Astrocyte (in vitro differentiated cells and primary cell): ENCODE results near the gene STK32B. TPM values are rescaled to one million over a fixed set of nuclear protein-coding genes. Genes with fewer than 3 reads are reported as not detected.

ENCODE experiments used
- DNase-seq: peaks from one replicate; pipeline ENCODE4 v3.0.0-alpha.2; 2010; ENCODE audit warnings: low read depth
- FAIRE-seq: peaks from 2 replicates; lab custom pipeline; 2011; peaks lifted over from hg19 to GRCh38; lab: Jason Lieb, UNC
- H2AFZ ChIP-seq: 2 replicates; pipeline ENCODE4 v1.6.0; 2012; ENCODE audit warnings: low read depth, low read length, inconsistent platforms
- H3K27ac ChIP-seq: 2 replicates; pipeline ENCODE4 v1.5.1; 2011; ENCODE audit warnings: low read depth, low read length, inconsistent platforms
- H3K27me3 ChIP-seq: 2 replicates; pipeline ENCODE4 v1.6.0; 2011; ENCODE audit warnings: low read length, inconsistent platforms; ENCODE audit not compliant: insufficient read depth
- H3K36me3 ChIP-seq: 2 replicates; pipeline ENCODE4 v1.5.1; 2011; ENCODE audit warnings: low read length, inconsistent platforms; ENCODE audit not compliant: insufficient read depth
- H3K4me1 ChIP-seq: 2 replicates; pipeline ENCODE4 v1.5.1; 2011; ENCODE audit warnings: low read length, inconsistent platforms; ENCODE audit not compliant: insufficient read depth
- H3K4me2 ChIP-seq: 2 replicates; pipeline ENCODE4 v1.6.0; 2012; ENCODE audit warnings: low read length, inconsistent platforms
- H3K4me3 ChIP-seq: 2 replicates; pipeline ENCODE4 v1.5.1; 2011; ENCODE audit warnings: low read depth, mild to moderate bottlenecking, low read length, inconsistent platforms; ENCODE audit not compliant: insufficient read depth
- H3K79me2 ChIP-seq: 2 replicates; pipeline ENCODE4 v1.6.0; 2012; ENCODE audit warnings: mild to moderate bottlenecking, low read length, inconsistent platforms; ENCODE audit not compliant: insufficient read depth
- H3K9ac ChIP-seq: 2 replicates; pipeline ENCODE4 v1.6.0; 2012; ENCODE audit warnings: mild to moderate bottlenecking, low read length, inconsistent platforms
- H3K9me3 ChIP-seq: 2 replicates; pipeline ENCODE4 v1.5.1; 2012; ENCODE audit warnings: low read depth, mild to moderate bottlenecking, low read length, inconsistent platforms; ENCODE audit not compliant: insufficient read depth
- H4K20me1 ChIP-seq: 2 replicates; pipeline ENCODE4 v1.6.0; 2012; ENCODE audit warnings: low read length, inconsistent platforms; ENCODE audit not compliant: insufficient read depth
- H3K27ac Mint-ChIP-seq: one replicate; pipeline ENCODE4 v1.8.0; 2021; ENCODE audit warnings: mild to moderate bottlenecking, mixed read lengths; ENCODE audit not compliant: unreplicated experiment
- H3K27me3 Mint-ChIP-seq: one replicate; pipeline ENCODE4 v1.8.0; 2021; ENCODE audit warnings: low read depth, mixed read lengths; ENCODE audit not compliant: unreplicated experiment
- H3K36me3 Mint-ChIP-seq: one replicate; pipeline ENCODE4 v1.8.0; 2021; ENCODE audit warnings: low read depth, mixed read lengths; ENCODE audit not compliant: unreplicated experiment
- H3K4me1 Mint-ChIP-seq: one replicate; pipeline ENCODE4 v1.8.0; 2021; ENCODE audit warnings: low read depth, mixed read lengths; ENCODE audit not compliant: unreplicated experiment
- H3K4me3 Mint-ChIP-seq: one replicate; pipeline ENCODE4 v1.8.0; 2021; ENCODE audit warnings: mild to moderate bottlenecking, moderate library complexity, mixed read lengths; ENCODE audit not compliant: unreplicated experiment
- H3K9me3 Mint-ChIP-seq: one replicate; pipeline ENCODE4 v1.8.0; 2021; ENCODE audit warnings: mild to moderate bottlenecking, mixed read lengths; ENCODE audit not compliant: unreplicated experiment
- EZH2 ChIP-seq: IDR thresholded peaks from 2 replicates; pipeline ENCODE4 v1.6.1; 2012; ENCODE audit warnings: mild to moderate bottlenecking, low read length, inconsistent platforms; ENCODE audit not compliant: insufficient read depth
- total RNA-seq: library from RNA; stranded (reverse); gene quantifications from 2 replicates; pipeline ENCODE4 v1.2.1, GENCODE V29; 2021
- TF ChIP-seq, protein P1 (sequence below): IDR thresholded peaks from 2 replicates; pipeline ENCODE4 v1.5.1; 2011; ENCODE audit warnings: low read depth, mild to moderate bottlenecking, inconsistent platforms, low read length, moderate library complexity; ENCODE audit not compliant: insufficient read depth

STK32B gene
- total RNA-seq, 1 donor from 2014 or later, result 2.9 TPM

DNA sequence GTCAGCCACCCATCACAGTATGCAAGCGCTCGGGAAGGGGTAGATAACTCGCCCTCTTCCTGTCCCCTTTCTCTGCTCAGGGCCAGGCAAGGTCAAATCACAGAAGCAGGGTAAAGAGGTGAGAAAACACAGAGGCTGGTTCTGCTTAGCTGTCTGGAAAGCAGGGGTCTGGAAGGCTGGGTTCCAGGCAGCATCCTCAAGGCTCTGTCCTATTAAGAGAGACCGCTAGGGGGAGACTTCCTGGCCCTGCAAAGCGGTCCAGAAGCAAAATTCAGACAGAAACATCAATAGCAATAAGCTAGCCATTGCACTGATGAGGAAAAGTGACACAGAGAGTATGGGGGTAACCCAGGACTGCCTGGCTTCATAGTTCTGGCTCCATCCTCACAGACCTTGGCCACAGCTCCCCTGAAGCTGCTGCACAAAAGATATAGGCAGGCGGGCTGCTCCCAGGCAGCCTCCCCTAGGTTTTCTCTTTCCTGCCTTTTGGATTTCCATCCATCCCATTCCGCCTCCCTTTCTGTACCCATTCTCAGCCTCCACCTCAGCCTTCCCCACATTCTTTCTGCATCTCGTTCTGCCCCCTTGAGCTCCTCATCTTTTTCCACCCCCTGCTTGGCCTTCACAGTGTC, 348.6 kb downstream of the STK32B start:
- Histone ChIP-seq H3K4me2 (no peak overlapping the region), H4K20me1 (no peaks in the 10 kb centered on the region), H3K4me3 (no peak overlapping the region), H3K9me3 (peaks cover 9% of the 10 kb centered on the region), H3K27ac (no peak overlapping the region), H3K36me3 (no peaks in the 10 kb centered on the region), H3K27me3 (no peaks in the 10 kb centered on the region), H2AFZ (no peak overlapping the region), H3K9ac (no peak overlapping the region), H3K79me2 (no peaks in the 10 kb centered on the region), H3K4me1 (no peaks in the 10 kb centered on the region)
- FAIRE-seq (no peak), DNase-seq (no peak)
- Mint-ChIP-seq H3K4me1 (peaks cover 3% of the 10 kb centered on the region), H3K9me3 (peaks cover 11% of the 10 kb centered on the region), H3K4me3 (no peak overlapping the region), H3K27ac (no peak overlapping the region), H3K36me3 (peaks cover 8% of the 10 kb centered on the region), H3K27me3 (peaks cover 8% of the 10 kb centered on the region)
- TF ChIP-seq, protein P1, sequence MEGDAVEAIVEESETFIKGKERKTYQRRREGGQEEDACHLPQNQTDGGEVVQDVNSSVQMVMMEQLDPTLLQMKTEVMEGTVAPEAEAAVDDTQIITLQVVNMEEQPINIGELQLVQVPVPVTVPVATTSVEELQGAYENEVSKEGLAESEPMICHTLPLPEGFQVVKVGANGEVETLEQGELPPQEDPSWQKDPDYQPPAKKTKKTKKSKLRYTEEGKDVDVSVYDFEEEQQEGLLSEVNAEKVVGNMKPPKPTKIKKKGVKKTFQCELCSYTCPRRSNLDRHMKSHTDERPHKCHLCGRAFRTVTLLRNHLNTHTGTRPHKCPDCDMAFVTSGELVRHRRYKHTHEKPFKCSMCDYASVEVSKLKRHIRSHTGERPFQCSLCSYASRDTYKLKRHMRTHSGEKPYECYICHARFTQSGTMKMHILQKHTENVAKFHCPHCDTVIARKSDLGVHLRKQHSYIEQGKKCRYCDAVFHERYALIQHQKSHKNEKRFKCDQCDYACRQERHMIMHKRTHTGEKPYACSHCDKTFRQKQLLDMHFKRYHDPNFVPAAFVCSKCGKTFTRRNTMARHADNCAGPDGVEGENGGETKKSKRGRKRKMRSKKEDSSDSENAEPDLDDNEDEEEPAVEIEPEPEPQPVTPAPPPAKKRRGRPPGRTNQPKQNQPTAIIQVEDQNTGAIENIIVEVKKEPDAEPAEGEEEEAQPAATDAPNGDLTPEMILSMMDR, result peak; percentile 82
- no peak for TF ChIP-seq EZH2

DNA sequence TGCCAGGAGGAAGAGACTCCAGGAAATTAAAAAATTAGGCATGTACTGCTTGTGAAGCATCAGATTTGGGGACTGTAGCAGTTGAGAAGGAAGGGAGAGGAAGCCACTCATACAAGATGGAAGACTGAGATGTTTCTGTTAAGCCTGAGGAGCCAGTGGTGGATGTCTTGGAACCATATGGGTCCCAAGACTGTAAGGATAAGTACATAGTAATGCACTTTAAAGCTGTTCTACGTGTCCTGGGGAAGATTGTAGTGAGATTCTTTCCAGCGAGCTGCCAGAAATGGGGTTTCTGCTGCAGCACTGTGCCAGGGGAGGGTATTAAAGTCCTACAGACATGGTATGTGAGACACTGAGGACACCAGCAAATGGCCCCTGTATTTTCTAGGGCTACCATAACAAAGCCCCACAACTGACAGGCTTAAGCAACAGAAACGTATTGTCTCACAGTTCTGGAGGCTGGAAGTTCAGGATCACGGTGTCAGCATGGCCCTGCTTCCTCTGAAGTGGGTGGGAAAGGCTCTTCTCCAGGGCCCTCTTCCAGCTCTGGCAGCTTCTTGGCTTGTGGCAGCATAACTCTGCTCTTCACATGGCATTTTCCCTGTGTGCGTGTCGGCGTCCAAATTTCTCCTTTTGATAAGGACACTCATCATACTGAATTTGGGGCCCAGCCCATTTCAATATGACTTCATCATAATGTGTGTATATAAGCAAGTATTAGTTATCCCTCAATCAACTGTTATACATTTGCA, 352.6 kb downstream of the STK32B start:
- Histone ChIP-seq H4K20me1 (no peaks in the 10 kb centered on the region), H3K27me3 (no peaks in the 10 kb centered on the region), H3K36me3 (no peaks in the 10 kb centered on the region), H3K4me3 (no peak overlapping the region), H3K4me1 (no peaks in the 10 kb centered on the region), H3K79me2 (no peaks in the 10 kb centered on the region), H3K9ac (no peak overlapping the region), H3K27ac (no peak overlapping the region), H3K9me3 (peaks cover 18% of the 10 kb centered on the region), H3K4me2 (no peak overlapping the region), H2AFZ (no peak overlapping the region)
- peaks cover 3% of the 10 kb centered on the region for H3K4me1 Mint-ChIP-seq
- DNase-seq (no peak), FAIRE-seq (no peak)
- H3K36me3 Mint-ChIP-seq, result peaks cover 13% of the 10 kb centered on the region
- H3K27me3 Mint-ChIP-seq, result peaks cover 10% of the 10 kb centered on the region
- H3K4me3 Mint-ChIP-seq, result no peak overlapping the region
- no peak for TF ChIP-seq EZH2
- TF ChIP-seq, protein P1, result no peak
- peaks cover 32% of the 10 kb centered on the region for H3K9me3 Mint-ChIP-seq
- no peak overlapping the region for H3K27ac Mint-ChIP-seq

DNA sequence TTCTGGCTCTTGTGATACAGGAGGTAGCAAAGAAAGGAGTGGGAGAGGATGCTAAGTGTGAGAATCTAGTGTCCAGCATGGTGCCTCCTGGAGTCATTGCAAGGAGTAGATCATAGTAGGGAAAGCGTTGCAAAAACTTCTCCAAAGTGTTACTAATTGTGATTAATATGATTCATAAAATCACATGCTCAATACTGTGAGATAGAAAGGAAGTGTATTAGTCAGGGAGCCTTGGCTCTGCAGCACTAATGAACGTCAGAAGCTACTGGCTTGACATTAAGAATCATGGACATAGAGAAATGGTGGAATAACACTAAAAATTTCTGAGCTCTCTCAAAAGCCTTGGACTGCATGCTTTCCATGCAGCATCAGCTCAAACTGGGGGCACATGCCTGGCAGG, 358.0 kb downstream of the STK32B start:
- Histone ChIP-seq H3K4me1 (no peaks in the 10 kb centered on the region), H3K4me2 (no peak overlapping the region), H3K9me3 (peaks cover 9% of the 10 kb centered on the region), H3K36me3 (no peaks in the 10 kb centered on the region), H3K4me3 (no peak overlapping the region), H3K9ac (no peak overlapping the region), H3K27me3 (no peaks in the 10 kb centered on the region), H4K20me1 (no peaks in the 10 kb centered on the region), H2AFZ (no peak overlapping the region), H3K79me2 (no peaks in the 10 kb centered on the region), H3K27ac (no peak overlapping the region)
- DNase-seq (peak; percentile 4), FAIRE-seq (no peak)
- Mint-ChIP-seq H3K4me1 (no peaks in the 10 kb centered on the region), H3K27me3 (peaks cover 7% of the 10 kb centered on the region), H3K27ac (no peak overlapping the region), H3K4me3 (no peak overlapping the region), H3K9me3 (peaks cover 21% of the 10 kb centered on the region), H3K36me3 (peaks cover 7% of the 10 kb centered on the region)
- no peak for TF ChIP-seq EZH2
- TF ChIP-seq, protein P1, result no peak
